Endothelial cell (in vitro differentiated cells): ENCODE data around the gene DIAPH2. TPM values are rescaled to one million over a fixed set of nuclear protein-coding genes. Genes with fewer than 3 reads are reported as not detected.
A peak's percentile ranks its signal among the peaks of the same experiment; 100 is the strongest.
"Not testable (repeated sequence)": the region's sequence is repeated elsewhere in the genome, so short reads cannot be mapped to it uniquely, and the experiment has no call there.

ENCODE experiments used
- DNase-seq: peaks from one replicate; pipeline ENCODE4 v3.0.0; 2021; ENCODE audit warnings: low spot score
- H3K27ac Mint-ChIP-seq: one replicate; pipeline ENCODE4 v1.8.0; 2021; ENCODE audit warnings: mixed read lengths, inconsistent platforms; ENCODE audit not compliant: unreplicated experiment
- H3K27me3 Mint-ChIP-seq: one replicate; pipeline ENCODE4 v1.8.0; 2021; ENCODE audit warnings: mild to moderate bottlenecking, moderate library complexity, mixed read lengths, inconsistent platforms; ENCODE audit not compliant: unreplicated experiment
- H3K36me3 Mint-ChIP-seq: one replicate; pipeline ENCODE4 v1.8.0; 2021; ENCODE audit warnings: mild to moderate bottlenecking, low read depth, mixed read lengths, inconsistent platforms; ENCODE audit not compliant: unreplicated experiment
- H3K4me1 Mint-ChIP-seq: one replicate; pipeline ENCODE4 v1.8.0; 2021; ENCODE audit warnings: mild to moderate bottlenecking, mixed read lengths, inconsistent platforms; ENCODE audit not compliant: unreplicated experiment
- H3K4me3 Mint-ChIP-seq: one replicate; pipeline ENCODE4 v1.8.0; 2021; ENCODE audit warnings: mild to moderate bottlenecking, mixed read lengths, inconsistent platforms; ENCODE audit not compliant: unreplicated experiment
- H3K9me3 Mint-ChIP-seq: one replicate; pipeline ENCODE4 v1.8.0; 2021; ENCODE audit warnings: mixed read lengths, inconsistent platforms; ENCODE audit not compliant: unreplicated experiment
- total RNA-seq: library from RNA; stranded (reverse); fragmentation: NEBNext Ultra II Directional; extraction: Animal tissue kit (Norgen Biotek cat#: 25700); gene quantifications from one replicate; pipeline ENCODE4 v1.2.1, GENCODE V29; 2021; ENCODE audit not compliant: unreplicated experiment
- TF ChIP-seq, protein P1 (sequence below): fragments of 200-600 bp; sonication (generic); IDR thresholded peaks from one replicate; pipeline ENCODE4 v1.5.0; 2021; ENCODE audit warnings: antibody characterized with exemption; ENCODE audit not compliant: unreplicated experiment

DIAPH2 gene
- total RNA-seq, 1 donor from 2014 or later = 45.3 TPM

DNA sequence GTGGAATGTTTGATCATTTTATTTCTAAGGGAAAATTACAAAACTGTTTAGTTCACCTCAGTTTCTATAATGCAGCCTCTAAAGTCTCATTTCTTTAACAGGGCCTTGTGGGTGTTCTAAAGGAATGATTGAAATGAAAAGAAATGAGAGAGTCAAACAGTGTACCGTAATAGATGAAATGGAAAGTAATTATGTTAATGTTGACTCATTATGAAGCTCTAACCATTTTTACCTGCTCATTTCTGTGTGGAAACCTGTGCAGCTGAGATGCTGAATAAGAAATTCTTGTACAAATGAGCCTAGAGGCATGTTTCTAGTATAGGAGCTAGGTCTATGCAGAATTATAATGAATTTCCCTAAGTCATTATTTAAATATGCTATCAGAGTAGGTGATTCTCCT, 153.9 kb downstream of the DIAPH2 start:
- DNase-seq = no peak
- no peaks in the 10 kb centered on the region for H3K27me3 Mint-ChIP-seq
- H3K36me3 Mint-ChIP-seq = no peaks in the 10 kb centered on the region
- no peak overlapping the region for H3K27ac Mint-ChIP-seq
- TF ChIP-seq, protein P1, sequence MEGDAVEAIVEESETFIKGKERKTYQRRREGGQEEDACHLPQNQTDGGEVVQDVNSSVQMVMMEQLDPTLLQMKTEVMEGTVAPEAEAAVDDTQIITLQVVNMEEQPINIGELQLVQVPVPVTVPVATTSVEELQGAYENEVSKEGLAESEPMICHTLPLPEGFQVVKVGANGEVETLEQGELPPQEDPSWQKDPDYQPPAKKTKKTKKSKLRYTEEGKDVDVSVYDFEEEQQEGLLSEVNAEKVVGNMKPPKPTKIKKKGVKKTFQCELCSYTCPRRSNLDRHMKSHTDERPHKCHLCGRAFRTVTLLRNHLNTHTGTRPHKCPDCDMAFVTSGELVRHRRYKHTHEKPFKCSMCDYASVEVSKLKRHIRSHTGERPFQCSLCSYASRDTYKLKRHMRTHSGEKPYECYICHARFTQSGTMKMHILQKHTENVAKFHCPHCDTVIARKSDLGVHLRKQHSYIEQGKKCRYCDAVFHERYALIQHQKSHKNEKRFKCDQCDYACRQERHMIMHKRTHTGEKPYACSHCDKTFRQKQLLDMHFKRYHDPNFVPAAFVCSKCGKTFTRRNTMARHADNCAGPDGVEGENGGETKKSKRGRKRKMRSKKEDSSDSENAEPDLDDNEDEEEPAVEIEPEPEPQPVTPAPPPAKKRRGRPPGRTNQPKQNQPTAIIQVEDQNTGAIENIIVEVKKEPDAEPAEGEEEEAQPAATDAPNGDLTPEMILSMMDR = no peak
- no peak overlapping the region for H3K4me3 Mint-ChIP-seq
- peaks cover 4% of the 10 kb centered on the region for H3K4me1 Mint-ChIP-seq
- no peaks in the 10 kb centered on the region for H3K9me3 Mint-ChIP-seq

DNA sequence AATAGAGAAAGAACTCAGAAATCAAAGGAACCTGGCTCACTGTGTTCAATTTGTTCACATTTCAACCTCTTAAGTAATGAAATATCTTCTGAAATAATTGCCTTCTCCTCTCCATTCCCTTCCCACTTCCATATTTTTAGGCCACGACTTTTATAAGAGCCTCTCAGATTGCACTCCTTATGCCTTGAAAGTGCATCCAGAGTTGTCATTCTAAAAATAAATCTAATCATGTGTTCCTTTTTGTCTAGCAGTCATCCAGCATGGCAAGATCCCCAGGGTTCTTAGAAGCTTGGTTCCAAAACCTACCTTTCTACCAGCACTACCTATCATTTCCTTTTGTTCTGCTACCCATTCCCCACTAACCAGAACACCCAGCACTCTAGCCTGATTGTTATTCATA, 156.7 kb downstream of the DIAPH2 start:
- Mint-ChIP-seq H3K4me3 (no peak overlapping the region), H3K27me3 (no peaks in the 10 kb centered on the region), H3K9me3 (no peaks in the 10 kb centered on the region), H3K27ac (no peak overlapping the region), H3K36me3 (no peaks in the 10 kb centered on the region), H3K4me1 (peaks cover 4% of the 10 kb centered on the region)
- DNase-seq = no peak
- TF ChIP-seq, protein P1 = no peak

DNA sequence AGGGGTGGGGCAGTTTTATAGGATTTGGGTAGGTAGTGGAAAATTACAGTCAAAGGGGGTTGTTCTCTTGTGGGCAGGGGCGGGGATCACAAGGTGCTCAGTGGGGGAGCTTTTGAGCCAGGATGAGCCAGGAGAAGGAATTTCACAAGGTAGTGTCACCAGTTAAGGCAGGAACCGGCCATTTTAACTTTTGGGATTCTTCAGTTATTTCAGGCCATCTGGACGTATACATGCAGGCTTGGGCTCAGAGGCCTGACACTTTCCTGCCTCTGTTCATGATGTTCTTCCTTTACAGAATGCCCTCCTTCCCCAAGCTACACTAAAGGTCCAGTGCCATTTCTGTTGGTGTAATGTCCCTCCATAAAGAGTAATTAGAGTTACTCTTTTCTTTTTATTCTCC, 157.2 kb downstream of the DIAPH2 start:
- H3K4me1 Mint-ChIP-seq, H3K4me3 Mint-ChIP-seq, DNase-seq, H3K36me3 Mint-ChIP-seq, H3K9me3 Mint-ChIP-seq, H3K27ac Mint-ChIP-seq, H3K27me3 Mint-ChIP-seq: not testable (repeated sequence)

DNA sequence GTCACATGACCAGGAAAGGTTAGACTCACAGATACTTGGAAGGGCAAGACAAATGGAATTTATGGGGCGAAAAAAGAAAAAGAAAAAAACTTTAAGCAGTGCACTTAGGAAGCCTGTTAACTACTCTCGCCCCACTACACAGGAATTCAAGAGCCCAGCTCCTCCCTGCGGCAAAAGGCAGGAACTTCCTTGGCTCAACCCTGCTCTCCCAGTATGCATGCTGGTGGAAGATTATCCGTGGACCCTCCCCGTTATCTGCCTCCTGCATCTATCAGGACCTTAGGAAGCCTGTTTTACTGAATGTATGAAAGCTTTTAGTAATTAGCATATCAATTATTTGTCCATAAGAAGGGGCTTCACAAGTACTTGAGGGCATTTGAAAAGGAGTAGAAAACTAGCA, 158.9 kb downstream of the DIAPH2 start:
- TF ChIP-seq, protein P1 = no peak
- H3K4me1 Mint-ChIP-seq = no peaks in the 10 kb centered on the region

DNA sequence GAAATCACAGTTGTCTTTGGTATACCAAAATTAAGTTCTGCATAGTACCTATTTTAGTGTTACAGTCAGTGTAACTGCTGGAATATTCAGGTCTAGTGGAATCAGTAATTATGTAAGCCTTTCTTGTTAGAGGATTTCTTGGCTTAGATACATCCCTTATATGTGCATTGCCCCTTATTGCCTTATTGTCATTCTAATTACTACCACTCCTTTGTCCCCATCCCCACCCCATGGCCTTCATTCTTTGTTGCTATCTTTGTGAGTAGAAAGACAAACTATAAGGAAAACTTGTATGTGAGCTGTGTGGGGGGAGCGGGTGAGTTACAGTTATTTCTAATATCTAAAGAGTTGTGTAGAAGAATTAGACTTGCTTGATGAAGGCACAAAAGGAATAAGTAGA, 162.2 kb downstream of the DIAPH2 start:
- no peaks in the 10 kb centered on the region for H3K36me3 Mint-ChIP-seq
- TF ChIP-seq, protein P1 = no peak

More for the DNA sequence above, 158.9 kb downstream of the DIAPH2 start:
- no peak overlapping the region for H3K27ac Mint-ChIP-seq
- peak; percentile 5 for DNase-seq
- no peak overlapping the region for H3K4me3 Mint-ChIP-seq
- no peaks in the 10 kb centered on the region for H3K36me3 Mint-ChIP-seq
- no peaks in the 10 kb centered on the region for H3K9me3 Mint-ChIP-seq
- no peaks in the 10 kb centered on the region for H3K27me3 Mint-ChIP-seq

DNA sequence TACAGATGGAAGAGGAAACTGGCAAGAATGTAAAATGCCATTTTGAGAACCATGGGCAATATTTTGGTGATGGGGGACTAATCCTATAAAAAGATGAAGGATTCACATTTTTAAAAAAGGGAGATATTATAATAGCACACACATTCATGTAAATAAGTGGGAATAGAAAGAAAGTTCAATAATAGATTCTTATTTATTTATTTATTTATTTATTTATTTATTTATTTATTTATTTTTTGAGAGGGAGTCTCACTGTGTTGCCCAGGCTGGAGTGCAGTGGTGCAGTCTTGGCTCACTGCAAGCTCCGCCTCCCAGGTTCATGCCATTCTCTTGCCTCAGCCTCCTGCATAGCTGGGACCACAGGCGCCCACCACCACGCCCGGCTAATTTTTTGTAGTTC, 174.8 kb downstream of the DIAPH2 start:
- H3K27me3 Mint-ChIP-seq, H3K27ac Mint-ChIP-seq, H3K4me3 Mint-ChIP-seq, DNase-seq, H3K36me3 Mint-ChIP-seq, H3K4me1 Mint-ChIP-seq, H3K9me3 Mint-ChIP-seq: not testable (repeated sequence)

More for the DNA sequence above, 162.2 kb downstream of the DIAPH2 start:
- no peak for DNase-seq
- Mint-ChIP-seq H3K4me1 (no peaks in the 10 kb centered on the region), H3K4me3 (no peak overlapping the region), H3K27me3 (no peaks in the 10 kb centered on the region), H3K27ac (no peak overlapping the region), H3K9me3 (no peaks in the 10 kb centered on the region)
